ENCODE results near the gene UMODL1.

Gene UMODL1

GRCh38 chr21:42096566-42096965 is 25.4 kb downstream of the UMODL1 start:
- peak; percentile 35 for DNase-seq (ENCODE audit: low spot score)

- DNase-seq (ENCODE audit: low spot score): no peak
These were observed 26.2 kb downstream of the UMODL1 start for GRCh38 chr21:42097274-42097673.

- peak; percentile 97 for DNase-seq (ENCODE audit: low spot score)
These were observed 26.8 kb downstream of the UMODL1 start for GRCh38 chr21:42097860-42098454.

- no peak for DNase-seq (ENCODE audit: low spot score)
These were observed 27.9 kb downstream of the UMODL1 start for GRCh38 chr21:42098957-42099505.

GRCh38 chr21:42101246-42101645 is 30.1 kb downstream of the UMODL1 start:
- no peak for DNase-seq (ENCODE audit: low spot score)

- DNase-seq (ENCODE audit: low spot score): no peak
These were observed 31.0 kb downstream of the UMODL1 start for GRCh38 chr21:42102076-42102475.

GRCh38 chr21:42102526-42102925 is 31.4 kb downstream of the UMODL1 start:
- no peak for DNase-seq (ENCODE audit: low spot score)

GRCh38 chr21:42102991-42103390 is 31.9 kb downstream of the UMODL1 start:
- DNase-seq (ENCODE audit: low spot score): no peak

- DNase-seq (ENCODE audit: low spot score): no peak
These were observed 32.7 kb downstream of the UMODL1 start for GRCh38 chr21:42103843-42104242.

- no peak for DNase-seq (ENCODE audit: low spot score)
These were observed 34.6 kb downstream of the UMODL1 start for GRCh38 chr21:42105476-42106315.

GRCh38 chr21:42106425-42106824 is 35.3 kb downstream of the UMODL1 start:
- no peak for DNase-seq (ENCODE audit: low spot score)

- DNase-seq (ENCODE audit: low spot score): no peak
These were observed 36.2 kb downstream of the UMODL1 start for GRCh38 chr21:42107177-42107880.

GRCh38 chr21:42107881-42108553 is 36.9 kb downstream of the UMODL1 start:
- peak; percentile 89 for DNase-seq (ENCODE audit: low spot score)

GRCh38 chr21:42108554-42109340 is 37.6 kb downstream of the UMODL1 start:
- no peak for DNase-seq (ENCODE audit: low spot score)

GRCh38 chr21:42109473-42109872 is 38.4 kb downstream of the UMODL1 start:
- DNase-seq (ENCODE audit: low spot score): no peak

GRCh38 chr21:42109873-42110525 is 38.9 kb downstream of the UMODL1 start:
- no peak for DNase-seq (ENCODE audit: low spot score)

GRCh38 chr21:42110691-42111469 is 39.8 kb downstream of the UMODL1 start:
- DNase-seq (ENCODE audit: low spot score): no peak

GRCh38 chr21:42111470-42111743 is 40.3 kb downstream of the UMODL1 start:
- DNase-seq (ENCODE audit: low spot score): no peak

- no peak for DNase-seq (ENCODE audit: low spot score)
These were observed 40.7 kb downstream of the UMODL1 start for GRCh38 chr21:42111811-42112210.

GRCh38 chr21:42112238-42112637 is 41.1 kb downstream of the UMODL1 start:
- DNase-seq (ENCODE audit: low spot score): no peak

Measured in AG08395 (cell line).